ENCODE data around the gene DGCR8. TPM values are rescaled to one million over a fixed set of nuclear protein-coding genes. Genes with fewer than 3 reads are reported as not detected.
"Not testable (repeated sequence)": the region's sequence is repeated elsewhere in the genome, so short reads cannot be mapped to it uniquely, and the experiment has no call there.

Gene DGCR8
- total RNA-seq, 1 experiment from 2014 or later, result 20.1 TPM

- DNase-seq (ENCODE audit: low spot score), result no peak
These were observed 13.2 kb upstream of the DGCR8 start for GRCh38 chr22:20066617-20067383.

GRCh38 chr22:20067384-20067682, 12.7 kb upstream of the DGCR8 start:
- DNase-seq (ENCODE audit: low spot score), result not testable (repeated sequence)

GRCh38 chr22:20068640-20069039, 11.4 kb upstream of the DGCR8 start:
- no peak for DNase-seq (ENCODE audit: low spot score)

DNA sequence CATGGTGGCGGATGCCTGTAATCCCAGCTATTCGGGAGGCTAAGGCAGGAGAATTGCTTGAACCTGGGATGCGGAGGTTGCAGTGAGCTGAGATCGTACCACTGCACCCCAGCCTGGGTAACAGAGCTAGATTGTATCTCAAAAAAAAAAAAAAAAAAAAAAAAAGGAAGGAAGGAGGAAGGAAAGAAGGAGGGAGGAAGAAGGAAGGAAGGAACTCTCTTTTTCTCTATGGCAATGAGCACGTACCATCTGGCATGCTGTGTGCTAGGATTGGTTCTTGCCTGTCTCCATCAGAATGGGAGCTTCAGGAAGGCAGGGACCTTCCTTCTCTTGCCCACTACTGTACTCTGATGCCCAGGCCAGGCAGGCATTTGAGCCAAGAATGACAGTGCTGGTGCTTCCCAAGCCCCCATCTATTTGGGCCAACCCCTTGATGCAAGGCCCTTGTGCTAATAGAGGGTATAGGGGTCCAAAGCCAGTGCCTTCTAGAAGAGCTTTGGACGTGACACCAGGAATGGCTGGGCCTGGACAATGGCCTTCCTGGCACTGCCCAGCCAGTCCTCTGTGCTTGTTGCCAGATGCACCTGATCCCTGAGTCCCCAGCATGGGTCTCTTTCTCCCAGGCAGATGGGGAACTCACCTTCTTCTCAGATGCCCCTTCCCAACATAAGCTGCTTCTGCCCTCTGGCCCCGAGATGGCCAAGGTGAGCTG, 10.6 kb upstream of the DGCR8 start:
- no peak for DNase-seq (ENCODE audit: low spot score)

- DNase-seq (ENCODE audit: low spot score), result no peak
These were observed 8.5 kb upstream of the DGCR8 start for GRCh38 chr22:20071524-20071972.

- no peak for DNase-seq (ENCODE audit: low spot score)
These were observed 3.3 kb upstream of the DGCR8 start for GRCh38 chr22:20076627-20077172.

DNA sequence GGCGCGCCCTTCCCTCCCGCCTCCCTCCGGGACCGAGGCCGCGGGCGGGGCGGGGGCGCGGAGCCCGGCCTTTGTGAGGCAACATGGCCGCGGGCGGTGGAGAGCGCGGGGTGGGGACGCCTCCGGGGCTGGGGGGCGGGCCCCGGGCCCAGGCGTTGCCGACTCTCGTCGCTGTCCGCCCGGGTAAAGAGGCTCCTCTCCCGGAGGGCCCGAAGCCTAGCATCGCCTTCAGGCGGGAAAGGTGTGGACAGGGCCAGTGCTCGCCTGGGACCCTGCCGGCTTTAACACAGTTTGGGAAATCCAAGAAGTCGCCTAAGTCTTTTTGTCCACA, 369 bp downstream of the DGCR8 start:
- no peak for DNase-seq (ENCODE audit: low spot score)

DNA sequence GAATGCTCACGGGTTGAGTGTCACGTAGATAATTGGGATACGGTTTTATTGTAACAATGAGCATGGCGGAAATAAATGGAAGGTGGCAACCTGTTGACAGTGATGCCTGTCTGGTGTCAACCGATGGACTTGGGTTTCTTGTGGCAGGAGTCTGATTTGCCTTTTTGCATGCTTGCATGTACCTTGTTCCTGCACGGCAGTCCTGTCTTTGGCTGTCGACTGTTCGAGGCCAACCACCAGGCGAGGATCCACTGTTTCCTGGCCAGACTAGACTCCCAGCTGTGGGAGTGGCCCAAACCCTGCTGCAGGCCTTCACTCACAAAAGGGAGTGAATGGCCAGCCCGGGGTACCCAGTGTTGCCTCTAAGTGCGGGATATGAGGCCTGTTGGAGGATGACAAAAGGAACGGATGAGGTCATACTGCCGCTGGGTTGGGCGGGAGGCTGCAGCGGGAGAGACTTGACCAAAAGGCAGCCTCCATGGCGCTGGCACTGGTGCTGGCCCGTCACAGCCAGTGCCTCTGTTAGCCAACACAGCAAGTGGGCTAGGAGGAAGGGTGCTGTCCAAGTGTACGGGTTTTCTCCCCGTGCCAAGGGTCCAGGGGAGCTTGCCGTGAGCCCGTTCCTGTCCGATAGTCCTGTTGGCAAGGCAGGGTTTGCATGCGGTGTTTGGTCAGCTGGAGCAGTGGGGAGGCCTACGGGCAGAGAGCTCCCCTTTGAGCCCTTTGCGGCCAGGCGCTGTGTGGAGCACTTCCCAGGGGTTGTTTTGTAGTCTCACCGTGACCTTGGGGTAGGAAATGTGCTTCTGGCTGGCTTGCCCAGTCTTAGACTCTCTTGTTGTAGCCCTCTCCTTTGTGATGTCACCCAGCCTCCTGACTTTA, 974 bp downstream of the DGCR8 start:
- peak; percentile 30 for DNase-seq (ENCODE audit: low spot score)

GRCh38 chr22:20083157-20083890, 3.3 kb downstream of the DGCR8 start:
- no peak for DNase-seq (ENCODE audit: low spot score)

DNA sequence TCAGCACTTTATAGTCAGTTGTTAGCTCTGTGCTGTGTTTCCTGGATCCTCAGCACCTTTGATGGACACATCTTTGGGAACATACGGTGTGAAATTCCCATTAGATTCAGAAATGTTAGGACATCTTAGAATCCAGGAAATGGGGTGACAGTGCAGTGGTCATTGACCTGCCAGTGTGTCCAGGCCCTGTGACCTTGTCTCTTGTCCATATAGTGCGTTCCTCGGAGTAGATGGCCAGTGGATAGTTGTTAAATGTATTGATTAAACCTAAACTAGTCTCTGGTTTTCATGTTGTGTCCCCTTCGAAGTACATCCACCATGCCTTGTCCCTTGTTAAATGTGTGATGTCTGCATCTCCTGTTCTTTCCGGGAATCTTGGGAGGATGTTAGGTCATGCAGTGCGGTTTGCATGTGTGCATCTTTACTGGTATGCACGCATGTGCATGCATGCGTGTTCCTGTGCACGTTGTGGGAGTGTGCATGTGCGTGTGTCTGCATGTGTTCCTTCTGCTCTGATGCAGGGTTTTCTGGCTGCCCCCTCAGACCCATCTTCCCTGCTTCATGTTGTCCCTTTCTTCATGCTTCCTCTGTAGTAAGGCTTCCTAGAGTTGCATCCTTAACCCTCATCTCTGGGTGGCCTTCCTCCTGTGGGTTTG, 4.0 kb downstream of the DGCR8 start:
- DNase-seq (ENCODE audit: low spot score), result no peak

- no peak for DNase-seq (ENCODE audit: low spot score)
These were observed 4.7 kb downstream of the DGCR8 start for GRCh38 chr22:20084547-20085413.

GRCh38 chr22:20085651-20086050, 5.6 kb downstream of the DGCR8 start:
- no peak for DNase-seq (ENCODE audit: low spot score)

GRCh38 chr22:20086101-20086599, 6.1 kb downstream of the DGCR8 start:
- DNase-seq (ENCODE audit: low spot score), result no peak

GRCh38 chr22:20086763-20087162, 6.7 kb downstream of the DGCR8 start:
- no peak for DNase-seq (ENCODE audit: low spot score)

DNA sequence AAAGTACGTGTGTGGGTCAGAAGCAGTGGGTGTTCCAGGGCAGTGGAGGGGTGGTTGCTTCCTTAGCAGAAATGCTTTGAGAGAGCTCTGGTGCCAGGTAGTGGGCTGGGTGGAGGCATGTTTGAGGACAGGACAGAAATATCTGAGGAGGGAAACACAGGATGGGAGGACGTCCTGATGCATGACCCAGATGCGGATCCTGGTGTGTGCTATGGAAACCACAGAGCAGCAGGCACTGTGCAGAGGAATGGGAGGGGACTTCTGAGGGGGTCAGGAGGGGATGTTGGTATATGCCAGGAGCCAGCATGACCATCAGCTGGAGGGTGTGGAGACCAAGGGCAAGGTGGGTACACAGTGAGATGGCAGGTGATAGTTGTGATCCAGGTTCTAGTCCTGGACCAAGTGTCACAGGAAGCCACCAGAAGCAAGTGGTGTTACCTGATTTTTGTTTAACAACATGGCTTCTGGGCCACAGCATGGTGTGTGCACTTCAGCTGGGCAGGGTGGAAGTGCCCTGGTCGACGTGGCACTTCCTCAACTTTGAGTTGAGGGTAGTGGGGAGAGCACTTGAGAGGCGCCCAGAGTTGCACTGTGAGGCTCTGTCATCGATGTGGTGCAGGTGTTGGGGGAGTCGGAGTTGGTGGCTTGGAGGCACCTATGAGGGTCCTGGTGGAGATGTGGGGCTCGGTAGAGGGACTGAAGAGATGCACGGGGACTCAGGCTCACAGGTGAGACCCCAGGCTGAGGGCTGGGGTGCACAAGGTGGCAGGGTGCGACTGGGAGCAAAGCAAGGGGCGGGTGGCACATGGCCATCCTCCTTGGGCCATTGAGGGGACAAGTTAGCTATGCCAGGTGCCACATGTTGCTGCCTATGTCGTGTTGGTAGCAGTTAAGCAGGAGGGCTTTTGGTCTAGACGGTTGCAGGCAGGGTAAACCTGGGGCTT, 7.5 kb downstream of the DGCR8 start:
- DNase-seq (ENCODE audit: low spot score), result no peak

DNA sequence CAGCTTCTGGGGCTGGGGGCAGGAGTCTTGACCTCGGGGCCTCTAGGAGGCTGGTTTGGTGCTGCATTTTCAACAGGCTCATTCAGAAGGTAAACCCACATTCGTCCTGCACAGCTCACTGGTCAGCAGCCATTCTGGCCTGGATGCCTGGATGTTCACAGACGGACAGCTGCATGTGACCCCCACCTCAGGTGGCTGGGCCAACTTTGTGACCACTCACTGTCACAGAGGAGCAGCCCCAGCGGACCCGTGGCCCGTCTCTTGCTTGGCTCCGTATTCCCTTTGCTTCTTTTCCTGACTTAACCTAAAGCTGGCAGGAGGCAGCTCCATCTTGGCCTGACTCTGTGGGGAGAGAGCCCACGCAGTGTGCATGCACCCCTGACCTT, 8.2 kb downstream of the DGCR8 start:
- no peak for DNase-seq (ENCODE audit: low spot score)

- no peak for DNase-seq (ENCODE audit: low spot score)
These were observed 9.4 kb downstream of the DGCR8 start for GRCh38 chr22:20089226-20089976.

Measured in A172 (cell line).